ENCODE results near the gene KRT20.

KRT20 gene

GRCh38 chr17:40848583-40849235, 36.3 kb downstream of the KRT20 start:
- DNase-seq: no peak

GRCh38 chr17:40846515-40847144, 38.4 kb downstream of the KRT20 start:
- no peak for DNase-seq

- DNase-seq: no peak
Observed at GRCh38 chr17:40844671-40845107, 40.4 kb downstream of the KRT20 start.

- DNase-seq: no peak
Observed at GRCh38 chr17:40843242-40843641, 41.8 kb downstream of the KRT20 start.

- no peak for DNase-seq
Observed at GRCh38 chr17:40841246-40841645, 43.8 kb downstream of the KRT20 start.

- DNase-seq: no peak
Observed at GRCh38 chr17:40839194-40839593, 45.8 kb downstream of the KRT20 start.

GRCh38 chr17:40836020-40836419, 49.0 kb downstream of the KRT20 start:
- DNase-seq: no peak

- DNase-seq: no peak
Observed at GRCh38 chr17:40833882-40834281, 51.2 kb downstream of the KRT20 start.

- DNase-seq: no peak
Observed at GRCh38 chr17:40832840-40833239, 52.2 kb downstream of the KRT20 start.

GRCh38 chr17:40830085-40830776, 54.8 kb downstream of the KRT20 start:
- no peak for DNase-seq

GRCh38 chr17:40828454-40829044, 56.5 kb downstream of the KRT20 start:
- no peak for DNase-seq

GRCh38 chr17:40827746-40828453, 57.1 kb downstream of the KRT20 start:
- DNase-seq: no peak

All from NCI-H2029 (cell line).